HG02623 (cell line): ENCODE data around the gene DOK4.

Source experiments
- ATAC-seq: cut with Tn5 transposase; IDR thresholded peaks from one replicate; pipeline ENCODE4 v1.9.1; 2021; ENCODE audit warnings: moderate library complexity; ENCODE audit not compliant: unreplicated experiment

DOK4 gene

GRCh38 chr16:57485916-57486857 is at the start of gene DOK4:
TSS of gene DOK4 (minus strand) at chr16:57486493. CDS start at chr16:57479507, 6,986 bp downstream.
- peak; percentile 89 for ATAC-seq

- peak; percentile 68 for ATAC-seq
Measured at GRCh38 chr16:57535680-57536305, 49.5 kb upstream of the DOK4 start.

GRCh38 chr16:57534881-57535658 is 48.8 kb upstream of the DOK4 start:
- ATAC-seq: no peak

GRCh38 chr16:57534337-57534880 is 48.1 kb upstream of the DOK4 start:
- no peak for ATAC-seq

GRCh38 chr16:57533431-57534336 is 47.4 kb upstream of the DOK4 start:
- ATAC-seq: no peak

- ATAC-seq: no peak
Measured at GRCh38 chr16:57532266-57532625, 46.0 kb upstream of the DOK4 start.

- ATAC-seq: no peak
Measured at GRCh38 chr16:57531635-57532265, 45.5 kb upstream of the DOK4 start.

- ATAC-seq: no peak
Measured at GRCh38 chr16:57531253-57531575, 44.9 kb upstream of the DOK4 start.

GRCh38 chr16:57530522-57531252 is 44.4 kb upstream of the DOK4 start:
- no peak for ATAC-seq

GRCh38 chr16:57530104-57530521 is 43.8 kb upstream of the DOK4 start:
- peak; percentile 63 for ATAC-seq

GRCh38 chr16:57529391-57530103 is 43.3 kb upstream of the DOK4 start:
- no peak for ATAC-seq

GRCh38 chr16:57528499-57529390 is 42.5 kb upstream of the DOK4 start:
- ATAC-seq: no peak

GRCh38 chr16:57527610-57528360 is 41.5 kb upstream of the DOK4 start:
- ATAC-seq: no peak

GRCh38 chr16:57527027-57527426 is 40.7 kb upstream of the DOK4 start:
- ATAC-seq: no peak

- no peak for ATAC-seq
Measured at GRCh38 chr16:57526498-57526897, 40.2 kb upstream of the DOK4 start.

- no peak for ATAC-seq
Measured at GRCh38 chr16:57525761-57526160, 39.5 kb upstream of the DOK4 start.

GRCh38 chr16:57522960-57523359 is 36.7 kb upstream of the DOK4 start:
- no peak for ATAC-seq
